COR-L47 (cell line): Measurements from ENCODE around the gene DUT.
"Not testable (repeated sequence)": the region's sequence is repeated elsewhere in the genome, so short reads cannot be mapped to it uniquely, and the experiment has no call there.

Source experiments
- DNase-seq: peaks from one replicate; lab custom pipeline; 2025; lab: John Stamatoyannopoulos, UW

The DUT gene

DNA sequence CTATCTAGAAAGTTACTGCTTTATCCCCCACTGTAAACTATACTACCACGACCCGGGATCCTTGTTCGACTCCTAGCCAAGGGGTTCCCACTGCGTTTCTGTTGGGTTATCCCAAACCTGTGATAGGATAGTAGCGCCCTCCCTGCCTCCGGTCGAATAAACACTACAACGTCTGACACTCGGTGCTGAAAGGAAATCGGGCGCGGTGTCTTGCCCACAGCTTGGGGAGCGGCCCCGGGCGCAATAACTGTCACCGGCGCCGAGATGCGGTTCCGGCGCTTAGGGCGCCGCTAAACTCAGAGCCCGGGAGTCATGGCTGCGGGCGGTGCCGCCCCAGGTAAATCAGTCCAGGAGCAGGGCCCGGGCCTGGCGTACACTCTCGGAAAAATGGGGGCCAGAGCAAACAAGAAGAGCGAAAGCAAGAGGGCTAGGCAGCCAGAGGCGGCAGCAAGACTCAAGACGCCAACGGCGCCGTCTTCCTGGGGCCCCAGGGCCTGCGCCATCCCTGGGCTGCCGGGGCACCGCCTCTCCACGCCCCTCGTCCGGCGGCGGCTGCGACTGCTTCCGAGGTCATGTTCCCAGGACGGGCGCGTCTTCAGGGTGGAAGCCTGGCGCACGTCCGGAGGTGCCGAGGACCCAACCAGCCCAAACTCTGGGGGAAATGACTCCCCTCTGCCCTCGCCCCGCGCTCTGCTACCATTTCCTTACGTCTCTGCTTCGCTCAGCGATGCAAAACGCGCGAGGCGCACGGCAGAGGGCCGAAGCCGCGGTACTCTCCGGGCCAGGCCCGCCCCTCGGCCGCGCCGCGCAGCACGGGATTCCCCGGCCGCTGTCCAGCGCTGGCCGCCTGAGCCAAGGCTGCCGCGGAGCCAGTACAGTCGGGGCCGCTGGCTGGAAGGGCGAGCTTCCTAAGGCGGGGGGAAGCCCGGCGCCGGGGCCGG, at the start of gene DUT:
DUT (plus strand) TSS at position 575 of the 941 bp plus-strand sequence; CDS start at position 662, 87 bp downstream.
- DNase-seq, result peak; percentile 71

DNA sequence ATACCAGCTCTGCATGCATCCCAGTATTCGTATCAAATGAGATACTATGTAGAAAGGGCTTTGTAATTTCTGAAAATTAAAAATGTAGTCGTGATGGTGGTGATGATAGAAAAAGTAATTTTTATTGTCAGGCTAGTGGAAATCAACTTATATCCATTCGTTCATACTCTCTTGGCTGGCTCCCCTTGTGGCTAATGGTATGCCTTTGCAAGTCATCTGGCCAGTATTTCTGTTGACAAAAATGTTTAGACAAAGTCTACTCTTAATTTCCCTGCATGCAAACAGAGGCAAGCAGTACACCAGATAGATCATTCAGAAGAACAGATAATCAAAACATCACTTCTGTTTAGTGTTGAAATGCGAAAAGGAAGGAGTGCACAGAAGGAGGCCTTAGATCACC, 49.6 kb upstream of the DUT start:
- DNase-seq, result no peak

- DNase-seq, result no peak
Measured at GRCh38 chr15:48282216-48282615, 49.0 kb upstream of the DUT start.

GRCh38 chr15:48283396-48284145, 47.7 kb upstream of the DUT start:
- peak; percentile 47 for DNase-seq

DNA sequence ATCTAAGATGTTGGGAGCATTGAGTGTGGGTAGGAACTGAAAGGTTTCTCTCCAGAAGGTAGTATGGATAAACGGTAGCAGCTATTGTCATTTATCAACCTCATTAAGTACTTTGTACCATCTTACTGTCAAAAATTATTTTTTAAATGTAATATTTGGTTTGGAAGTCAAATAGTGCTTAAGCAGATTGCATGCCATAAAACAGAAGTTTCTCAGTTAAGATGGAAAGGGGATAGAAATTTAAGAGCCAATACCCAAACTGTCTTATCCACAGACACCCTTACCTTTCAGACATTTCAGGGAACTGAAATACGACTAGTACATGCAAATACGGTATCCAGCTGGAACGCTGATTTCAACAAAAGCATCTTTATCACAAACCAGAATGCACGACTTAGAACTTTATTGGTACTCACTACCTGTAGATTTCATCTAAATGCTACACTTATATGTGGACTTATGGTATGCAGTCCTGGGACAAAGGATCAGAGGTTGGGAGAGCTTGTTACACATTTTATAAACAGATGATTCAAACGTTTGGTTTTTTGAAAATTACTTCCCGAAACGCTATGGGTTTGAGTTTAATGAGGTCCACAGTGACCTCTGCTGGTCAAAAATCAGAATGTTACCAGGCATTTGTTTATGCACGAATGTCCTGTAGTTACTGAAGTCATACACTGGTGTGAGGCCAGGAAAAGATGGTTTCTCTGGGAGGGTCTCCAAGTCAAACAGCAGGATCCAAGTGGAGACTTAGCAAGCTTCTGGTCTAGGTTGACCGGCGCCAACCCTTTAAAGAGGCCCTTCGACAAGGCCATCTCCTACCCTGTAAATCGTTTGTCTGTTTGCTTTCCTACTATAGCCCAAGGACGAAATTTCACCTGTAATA, 45.7 kb upstream of the DUT start:
- peak; percentile 67 for DNase-seq

DNA sequence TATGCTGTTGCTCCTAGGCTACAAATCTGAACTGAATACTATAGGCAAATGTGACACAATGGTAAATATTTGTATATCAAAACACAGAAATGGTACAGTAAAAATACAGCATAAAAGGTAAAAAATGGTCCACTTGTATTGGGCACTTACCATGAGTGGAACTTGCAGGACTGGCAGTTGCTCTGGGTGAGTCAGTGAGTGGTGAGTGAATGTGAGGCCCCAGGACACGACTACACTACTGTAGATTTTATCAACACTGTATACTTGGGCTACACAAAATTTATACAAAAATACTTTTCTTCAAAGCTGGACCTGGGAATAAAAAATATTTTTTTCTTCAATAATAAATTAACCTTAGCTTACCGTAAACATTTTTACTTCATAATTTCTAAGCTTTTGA, 41.6 kb upstream of the DUT start:
- DNase-seq, result no peak

DNA sequence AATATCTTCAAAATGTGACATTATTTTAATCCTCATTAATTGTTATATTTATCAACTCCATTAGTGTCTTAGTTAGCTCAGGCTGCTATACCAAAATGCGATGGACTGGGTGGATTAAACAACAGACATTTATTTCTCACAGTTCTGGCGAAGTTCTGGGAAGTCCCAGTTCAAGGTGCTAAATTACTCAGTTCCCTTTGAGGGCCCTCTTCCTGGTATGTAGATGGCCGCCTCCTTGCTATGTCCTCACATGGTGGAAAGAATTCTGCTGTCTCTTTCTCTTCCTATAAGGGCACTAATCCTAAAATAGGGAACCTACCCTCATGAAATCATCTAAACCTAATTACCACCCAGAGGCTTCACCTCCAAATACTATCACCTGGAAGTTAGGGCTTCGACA, 38.8 kb upstream of the DUT start:
- no peak for DNase-seq

GRCh38 chr15:48297668-48298067, 33.6 kb upstream of the DUT start:
- DNase-seq, result no peak

DNA sequence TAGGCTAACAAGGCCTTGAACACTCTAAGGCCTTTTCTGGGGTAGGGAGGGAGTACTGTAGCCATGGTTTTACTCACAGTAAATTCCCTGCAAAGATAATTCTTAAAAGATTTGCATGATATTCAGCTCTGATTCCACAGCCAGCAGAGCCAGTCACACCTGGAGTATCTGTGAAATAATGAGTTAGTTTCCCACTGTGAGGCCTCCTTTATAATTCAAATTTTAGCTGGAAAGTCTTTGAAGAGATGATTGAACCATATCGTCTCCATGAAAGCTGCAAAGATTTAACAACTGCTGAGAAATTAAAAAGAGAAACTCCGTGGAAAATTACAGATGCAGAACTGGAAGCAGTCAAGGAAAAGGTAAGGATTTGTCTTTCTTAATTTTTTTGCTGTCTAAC, 32.3 kb upstream of the DUT start:
- DNase-seq, result peak; percentile 8

DNA sequence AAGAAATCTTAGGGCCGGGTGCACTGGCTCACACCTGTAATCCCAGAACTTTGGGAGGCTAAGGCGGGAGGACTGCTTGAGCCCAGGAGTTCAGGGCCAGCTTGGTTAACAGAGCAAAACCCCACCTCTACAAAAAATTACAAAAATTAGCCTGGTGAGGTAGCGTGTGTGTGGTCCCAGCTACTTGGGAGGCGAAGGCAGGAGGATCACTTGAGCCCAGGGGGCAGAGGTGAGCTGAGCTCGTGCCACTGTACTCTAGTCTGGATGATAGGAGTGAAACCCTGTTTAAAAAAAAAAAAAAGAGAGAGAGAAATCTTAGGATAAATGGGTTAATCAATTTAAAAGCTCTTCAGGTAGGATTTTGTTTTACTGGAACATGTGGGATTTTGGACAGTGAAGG, 31.2 kb upstream of the DUT start:
- no peak for DNase-seq

DNA sequence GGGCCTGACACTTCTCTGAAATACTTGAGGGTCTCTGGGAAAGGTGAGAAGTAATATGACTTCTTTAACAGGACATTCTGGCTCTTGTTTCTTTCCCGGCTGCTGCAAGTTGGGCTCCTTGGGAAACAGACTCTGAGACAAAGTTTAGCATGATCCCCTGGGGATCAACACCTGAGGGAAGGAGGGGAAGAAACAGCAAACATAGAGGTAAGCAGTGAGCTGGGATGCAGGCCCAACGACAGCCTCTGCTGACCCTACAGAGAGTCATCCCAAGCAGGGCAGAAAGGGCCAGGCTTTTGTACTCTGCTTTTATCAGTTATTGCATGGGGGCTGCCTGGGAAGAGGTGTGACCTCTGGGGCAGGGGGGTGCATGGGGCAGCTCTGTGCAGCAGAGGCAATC, 26.8 kb upstream of the DUT start:
- DNase-seq, result no peak

DNA sequence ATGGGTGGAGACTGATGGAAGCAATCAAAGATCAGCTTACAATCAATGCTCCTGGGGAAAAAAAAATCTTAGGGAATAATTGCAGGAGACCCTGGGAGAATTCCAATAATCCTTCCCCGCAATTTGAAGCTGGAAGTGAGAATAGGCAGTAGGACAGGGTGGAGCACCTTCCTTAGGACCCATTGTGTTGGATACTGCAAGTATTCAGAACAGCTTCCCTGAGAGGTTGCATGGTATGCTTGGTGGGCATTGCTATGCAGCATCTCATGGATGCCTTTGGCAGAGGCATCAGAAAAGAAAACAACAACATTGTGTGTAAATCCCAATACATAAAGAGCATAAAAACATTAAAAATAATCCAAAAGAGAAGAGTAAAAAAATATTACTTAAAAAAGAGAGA, 24.6 kb upstream of the DUT start:
- DNase-seq, result no peak

- no peak for DNase-seq
Measured at GRCh38 chr15:48307586-48307985, 23.6 kb upstream of the DUT start.

DNA sequence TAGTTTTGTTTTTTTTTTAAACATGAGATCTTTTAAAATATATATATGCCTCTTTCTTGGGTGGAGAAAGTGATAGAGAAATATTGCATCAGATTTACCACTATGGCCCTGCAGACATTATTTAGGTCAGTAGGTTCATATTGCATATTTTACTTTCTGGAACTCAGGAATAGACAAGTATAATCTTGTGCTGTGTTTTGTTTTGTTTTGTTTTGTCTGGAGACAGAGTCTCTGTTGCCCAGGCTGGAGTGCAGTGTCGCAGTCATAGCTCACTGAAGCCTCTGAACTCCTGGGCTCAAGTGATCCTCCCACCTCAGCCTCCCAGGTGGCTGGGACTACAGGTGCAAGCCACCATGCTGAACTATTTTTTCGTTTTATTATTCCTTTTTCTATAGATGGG, 21.5 kb upstream of the DUT start:
- no peak for DNase-seq

GRCh38 chr15:48313216-48313615, 18.0 kb upstream of the DUT start:
- no peak for DNase-seq

GRCh38 chr15:48315041-48315440, 16.2 kb upstream of the DUT start:
- no peak for DNase-seq

GRCh38 chr15:48317221-48317620, 14.0 kb upstream of the DUT start:
- DNase-seq, result no peak

- peak; percentile 25 for DNase-seq
Measured at GRCh38 chr15:48318131-48318530, 13.1 kb upstream of the DUT start.

DNA sequence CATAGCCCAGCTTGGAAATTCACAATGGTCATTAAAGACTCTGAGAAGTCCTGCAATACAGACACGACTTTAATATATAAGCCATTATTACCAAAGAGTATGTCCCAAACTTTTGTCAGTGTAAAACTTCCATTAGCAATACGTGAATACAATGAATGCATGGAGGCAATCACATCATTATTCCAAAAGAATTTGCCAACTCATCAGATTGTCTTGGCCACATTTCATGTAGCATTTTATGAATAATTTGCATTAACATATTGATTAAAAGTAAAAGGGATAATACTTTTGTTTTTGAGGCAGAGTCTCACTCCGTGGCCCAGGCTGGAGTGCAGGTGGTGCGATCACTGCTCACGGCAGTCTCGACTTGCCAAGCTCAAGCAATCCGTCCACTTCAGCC, 7.9 kb upstream of the DUT start:
- DNase-seq, result no peak

DNA sequence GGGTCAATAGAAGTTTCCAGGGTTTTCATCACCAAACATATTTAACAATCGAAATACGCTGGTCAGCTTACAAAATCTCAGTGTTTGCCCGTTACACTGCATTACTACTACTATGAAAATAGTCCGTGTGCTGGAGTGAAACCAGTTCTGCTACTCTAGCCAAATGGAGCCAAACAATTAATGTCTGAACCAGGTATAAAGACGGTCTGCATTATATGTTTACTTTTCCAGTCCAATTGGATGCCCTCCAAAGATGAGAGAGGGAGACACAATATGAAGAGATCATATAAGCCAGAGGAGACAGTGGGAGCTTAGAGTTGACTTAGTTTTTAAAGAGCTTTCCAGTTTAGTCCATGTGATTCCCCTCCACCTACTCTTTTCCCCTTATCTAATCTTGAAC, 6.3 kb upstream of the DUT start:
- DNase-seq, result peak; percentile 54

- DNase-seq, result no peak
Measured at GRCh38 chr15:48325400-48325799, 5.8 kb upstream of the DUT start.

DNA sequence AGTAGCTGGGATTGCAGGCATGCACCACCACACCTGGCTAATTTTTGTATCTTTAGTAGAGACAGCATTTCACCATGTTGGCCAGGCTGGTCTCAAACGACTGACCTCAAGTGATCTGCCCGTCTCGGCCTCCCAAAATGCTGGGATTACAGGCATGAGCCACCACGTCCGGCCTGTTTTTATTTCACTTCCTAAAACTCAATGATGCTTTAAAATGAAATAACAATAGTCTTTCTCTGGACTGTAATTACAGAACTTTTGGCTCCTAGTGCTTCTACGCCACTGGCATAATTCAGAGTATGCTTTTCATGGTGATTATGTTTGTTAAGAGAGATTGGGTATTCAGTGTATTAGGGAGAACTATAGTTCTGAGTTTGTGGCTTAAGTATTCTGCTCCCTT, 5.0 kb upstream of the DUT start:
- DNase-seq, result not testable (repeated sequence)
